PC-9 (cell line): ENCODE results near the gene SLC39A12. TPM values are rescaled to one million over a fixed set of nuclear protein-coding genes. Genes with fewer than 3 reads are reported as not detected.
A peak's percentile ranks its signal among the peaks of the same experiment; 100 is the strongest.

Experiments used
- Bru-seq: library from RNA; stranded (reverse); fragments of 400-500 nt; gene quantifications from one replicate; lab custom pipeline; 2021; lab: Mats Ljungman, UMichigan
- BruChase-seq, 2 experiments: library from RNA; stranded (reverse); fragments of 400-500 nt; gene quantifications; one replicate each; lab custom pipeline; 2021; lab: Mats Ljungman, UMichigan
- BruUV-seq: library from RNA; stranded (reverse); fragments of 400-500 nt; replicated peaks from 2 replicates; lab custom pipeline; 2021; lab: Mats Ljungman, UMichigan
- CTCF ChIA-PET: fragments of 300-600 bp; sonication (Branson Sonifier 250); formaldehyde crosslinking; loops from one replicate; lab custom pipeline; 2022; ENCODE audit warnings: antibody characterized with exemption; lab: Charles Lee
- POLR2A ChIA-PET: fragments of 300-600 bp; sonication (Branson Sonifier 250); formaldehyde crosslinking; loops from one replicate; lab custom pipeline; 2022; ENCODE audit warnings: antibody characterized with exemption; ENCODE audit not compliant: unreplicated experiment; lab: Charles Lee
- DNase-seq, 2 experiments: peaks; one replicate each; pipeline versions ENCODE4 v3.0.0 to v3.0.0-alpha.2; 2015 to 2022; ENCODE audit warnings: mixed read lengths in 1 of 2
- H2AFZ ChIP-seq: fragments of 200-600 bp; sonication (generic); 2 replicates; pipeline ENCODE4 v1.8.1; 2017; ENCODE audit warnings: antibody characterized with exemption
- H3F3A ChIP-seq: fragments of 200-600 bp; sonication (generic); 2 replicates; pipeline ENCODE4 v1.8.1; 2017; ENCODE audit warnings: antibody characterized with exemption, mild to moderate bottlenecking, low read depth; ENCODE audit not compliant: insufficient read depth
- H3K27ac ChIP-seq: fragments of 200-600 bp; sonication (generic); 2 replicates; pipeline ENCODE4 v1.6.1; 2016; ENCODE audit warnings: mixed run types
- H3K27me3 ChIP-seq: fragments of 200-600 bp; sonication (generic); 2 replicates; pipeline ENCODE4 v1.6.1; 2016; ENCODE audit warnings: low read depth, mixed run types; ENCODE audit not compliant: insufficient read depth
- H3K36me3 ChIP-seq: fragments of 200-600 bp; sonication (generic); 2 replicates; pipeline ENCODE4 v1.6.1; 2016; ENCODE audit warnings: low read depth, mixed run types
- H3K4me1 ChIP-seq: fragments of 200-600 bp; sonication (generic); replicated peaks from 2 replicates; pipeline ENCODE4 v1.6.1; 2016; ENCODE audit warnings: mixed run types; ENCODE audit not compliant: insufficient read depth
- H3K4me2 ChIP-seq: fragments of 200-600 bp; sonication (generic); 2 replicates; pipeline ENCODE4 v1.6.1; 2017; ENCODE audit warnings: mixed run types
- H3K4me3 ChIP-seq: fragments of 200-600 bp; sonication (generic); 2 replicates; pipeline ENCODE4 v1.6.1; 2016; ENCODE audit warnings: mixed run types
- H3K79me2 ChIP-seq: fragments of 200-600 bp; sonication (generic); 2 replicates; pipeline ENCODE4 v1.6.1; 2017; ENCODE audit warnings: low read depth, mixed run types
- H3K9me2 ChIP-seq: fragments of 200-600 bp; sonication (generic); 2 replicates; pipeline ENCODE4 v1.8.1; 2017; ENCODE audit warnings: mild to moderate bottlenecking; ENCODE audit not compliant: insufficient read depth
- H3K9me3 ChIP-seq: fragments of 200-600 bp; sonication (generic); 2 replicates; pipeline ENCODE4 v1.8.1; 2016; ENCODE audit warnings: low read depth; ENCODE audit not compliant: insufficient read depth
- H4K20me1 ChIP-seq: fragments of 200-600 bp; sonication (generic); 2 replicates; pipeline ENCODE4 v1.8.1; 2017; ENCODE audit not compliant: insufficient read depth
- EZH2 ChIP-seq: fragments of 200-600 bp; sonication (generic); IDR thresholded peaks from 2 replicates; pipeline ENCODE4 v1.8.0; 2017; ENCODE audit warnings: antibody characterized with exemption, low read depth
- intact Hi-C: fragments of 100-400 bp; cut with micrococcal nuclease; formaldehyde crosslinking; loops from one replicate; pipeline ENCODE4 v1.10.0; 2022; ENCODE audit not compliant: unreplicated experiment
- long read RNA-seq: library from polyadenylated mRNA; stranded (forward); transcript quantifications from one replicate; pipeline ENCODE4 v2.0.0, GENCODE V29; 2022
- total RNA-seq: library from RNA; stranded (reverse); gene quantifications from 2 replicates; pipeline ENCODE4 v1.2.3, GENCODE V29; 2021
- TF ChIP-seq, protein P1 (sequence below): fragments of 200-600 bp; sonication (generic); conservative IDR thresholded peaks from 2 replicates; pipeline ENCODE4 v1.6.1; 2017; ENCODE audit warnings: mixed run types, antibody characterized with exemption, mild to moderate bottlenecking, moderate library complexity

SLC39A12 gene
- not detected in 2 replicates for total RNA-seq
- Bru-seq, nascent RNA, result percentile 7 among the genes with signal in this experiment
- BruChase-seq, experiment 1, labeled RNA remaining after a 2-hour chase, result percentile 3 among the genes with signal in this experiment
- percentile 5 among the genes with signal in this experiment for BruChase-seq, experiment 2, labeled RNA remaining after a 6-hour chase
- long read RNA-seq, result 0 reads

DNA sequence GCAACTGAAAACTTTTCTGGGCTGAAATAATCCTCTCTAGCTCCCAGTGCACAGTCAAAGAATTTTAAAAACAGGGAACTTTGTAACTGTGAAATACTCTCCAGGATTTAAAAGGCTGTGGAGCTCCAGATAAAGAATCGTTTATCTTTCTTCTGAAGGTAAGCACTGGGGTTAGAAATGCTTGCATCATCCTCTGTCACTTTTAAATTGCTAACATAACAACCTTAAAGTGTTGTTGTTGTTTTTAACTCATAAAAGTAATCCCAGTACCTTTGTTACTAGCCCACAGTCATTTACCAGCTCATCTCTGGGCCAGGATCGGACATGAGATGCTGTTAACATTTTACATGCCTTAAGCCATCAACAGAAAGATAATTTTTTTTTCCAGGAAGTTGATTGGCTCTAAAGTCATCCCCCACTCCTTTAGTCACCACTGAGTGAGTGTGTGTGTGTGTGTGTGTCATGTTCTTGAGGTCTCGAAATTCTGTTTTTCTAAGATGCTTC, at the start of gene SLC39A12:
Gene SLC39A12, plus strand, starts transcription at position 51 of the 504 bp plus-strand sequence. CDS start 1,359 bp downstream, outside the sequence.
- Histone ChIP-seq H3K36me3 (no peaks in the 10 kb centered on the region), H3K9me3 (no peaks in the 10 kb centered on the region), H3K9me2 (no peaks in the 10 kb centered on the region), H3K27ac (no peak within 1 kb of the TSS), H3K4me3 (no peak within 1 kb of the TSS), H3K27me3 (no peaks in the 10 kb centered on the region), H2AFZ (no peak within 1 kb of the TSS), H3K79me2 (no peaks in the 10 kb centered on the region), H3F3A (no peaks in the 10 kb centered on the region), H3K4me1 (no peaks in the 10 kb centered on the region), H4K20me1 (no peaks in the 10 kb centered on the region), H3K4me2 (no peak within 1 kb of the TSS)
- no peak for TF ChIP-seq EZH2
- TF ChIP-seq, protein P1, sequence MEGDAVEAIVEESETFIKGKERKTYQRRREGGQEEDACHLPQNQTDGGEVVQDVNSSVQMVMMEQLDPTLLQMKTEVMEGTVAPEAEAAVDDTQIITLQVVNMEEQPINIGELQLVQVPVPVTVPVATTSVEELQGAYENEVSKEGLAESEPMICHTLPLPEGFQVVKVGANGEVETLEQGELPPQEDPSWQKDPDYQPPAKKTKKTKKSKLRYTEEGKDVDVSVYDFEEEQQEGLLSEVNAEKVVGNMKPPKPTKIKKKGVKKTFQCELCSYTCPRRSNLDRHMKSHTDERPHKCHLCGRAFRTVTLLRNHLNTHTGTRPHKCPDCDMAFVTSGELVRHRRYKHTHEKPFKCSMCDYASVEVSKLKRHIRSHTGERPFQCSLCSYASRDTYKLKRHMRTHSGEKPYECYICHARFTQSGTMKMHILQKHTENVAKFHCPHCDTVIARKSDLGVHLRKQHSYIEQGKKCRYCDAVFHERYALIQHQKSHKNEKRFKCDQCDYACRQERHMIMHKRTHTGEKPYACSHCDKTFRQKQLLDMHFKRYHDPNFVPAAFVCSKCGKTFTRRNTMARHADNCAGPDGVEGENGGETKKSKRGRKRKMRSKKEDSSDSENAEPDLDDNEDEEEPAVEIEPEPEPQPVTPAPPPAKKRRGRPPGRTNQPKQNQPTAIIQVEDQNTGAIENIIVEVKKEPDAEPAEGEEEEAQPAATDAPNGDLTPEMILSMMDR, result no peak
- no peak for DNase-seq
- ChIA-PET POLR2A (no interaction called here), CTCF (no interaction called here)
- no TSS peak for BruUV-seq
- intact Hi-C loops, result no loop called here

DNA sequence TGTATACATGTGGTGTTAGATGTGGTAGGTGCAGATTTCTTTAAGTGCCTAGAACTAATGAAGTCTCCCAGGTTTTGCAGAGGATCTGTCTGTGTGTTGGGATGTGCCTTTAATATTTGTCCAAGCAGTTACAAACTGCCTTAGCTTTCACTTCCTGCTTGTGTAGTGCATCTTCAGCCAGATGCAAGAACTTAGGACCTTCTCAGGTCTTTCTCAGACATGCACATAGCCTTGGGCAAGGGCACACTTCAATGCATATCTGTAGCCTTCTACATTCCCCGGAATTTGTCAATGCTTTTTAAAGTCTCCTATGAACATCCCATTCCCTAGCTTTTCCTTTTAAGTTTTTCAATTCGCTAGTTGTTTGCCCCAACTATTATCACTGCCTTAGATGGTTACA, 47.2 kb upstream of the SLC39A12 start:
- Histone ChIP-seq H3K4me3 (no peak overlapping the region), H4K20me1 (no peaks in the 10 kb centered on the region), H3K36me3 (no peaks in the 10 kb centered on the region), H3F3A (no peaks in the 10 kb centered on the region), H3K4me1 (no peaks in the 10 kb centered on the region), H3K79me2 (no peaks in the 10 kb centered on the region), H3K9me3 (no peaks in the 10 kb centered on the region), H2AFZ (no peak overlapping the region), H3K27me3 (no peaks in the 10 kb centered on the region), H3K27ac (no peak overlapping the region), H3K4me2 (no peak overlapping the region), H3K9me2 (no peaks in the 10 kb centered on the region)
- POLR2A ChIA-PET, result no interaction called here
- BruUV-seq, result no TSS peak
- no peak for TF ChIP-seq EZH2
- TF ChIP-seq, protein P1, result no peak
- no peak for DNase-seq
- intact Hi-C loops, result no loop called here
- CTCF ChIA-PET, result no interaction called here

DNA sequence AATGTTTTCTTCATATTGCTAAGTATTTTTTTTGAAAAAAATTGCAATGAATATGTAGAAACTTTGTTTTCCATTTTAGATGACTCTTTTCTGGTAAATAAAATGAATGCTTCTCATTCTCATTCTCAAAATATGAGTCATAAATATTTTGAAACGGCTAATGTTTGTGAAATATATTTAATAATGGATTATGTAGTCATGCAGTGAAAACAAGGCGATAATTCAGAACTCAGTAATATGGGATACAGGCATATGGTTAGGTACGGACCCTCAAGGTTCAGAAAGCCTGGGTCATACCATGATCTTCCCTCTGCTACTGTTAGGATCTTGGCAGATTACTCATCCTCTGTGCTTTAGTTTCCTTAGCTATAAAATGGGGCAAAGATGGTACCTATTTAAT, 46.2 kb upstream of the SLC39A12 start:
- no peak overlapping the region for H3K4me3 ChIP-seq
- intact Hi-C loops, result no loop called here
- no peaks in the 10 kb centered on the region for H3K9me3 ChIP-seq
- H3K27ac ChIP-seq, result no peak overlapping the region
- no peaks in the 10 kb centered on the region for H3F3A ChIP-seq
- POLR2A ChIA-PET, result no interaction called here
- no peak overlapping the region for H3K4me2 ChIP-seq
- TF ChIP-seq, protein P1, result no peak
- no peak for TF ChIP-seq EZH2
- H3K79me2 ChIP-seq, result no peaks in the 10 kb centered on the region
- H3K4me1 ChIP-seq, result no peaks in the 10 kb centered on the region
- H3K36me3 ChIP-seq, result no peaks in the 10 kb centered on the region
- no TSS peak for BruUV-seq
- no peaks in the 10 kb centered on the region for H3K27me3 ChIP-seq
- no peaks in the 10 kb centered on the region for H3K9me2 ChIP-seq
- CTCF ChIA-PET, result no interaction called here
- DNase-seq, result peak in 1 of 2 experiments; percentile 37
- no peak overlapping the region for H2AFZ ChIP-seq
- no peaks in the 10 kb centered on the region for H4K20me1 ChIP-seq
